ENCODE measurements around the gene HOOK1.

The HOOK1 gene

GRCh38 chr1:59814901-59815825 lies at the start of gene HOOK1:
HOOK1 (plus strand) TSS chr1:59814949; CDS start chr1:59815118, 169 bp downstream.
- TF ChIP-seq, protein P1, sequence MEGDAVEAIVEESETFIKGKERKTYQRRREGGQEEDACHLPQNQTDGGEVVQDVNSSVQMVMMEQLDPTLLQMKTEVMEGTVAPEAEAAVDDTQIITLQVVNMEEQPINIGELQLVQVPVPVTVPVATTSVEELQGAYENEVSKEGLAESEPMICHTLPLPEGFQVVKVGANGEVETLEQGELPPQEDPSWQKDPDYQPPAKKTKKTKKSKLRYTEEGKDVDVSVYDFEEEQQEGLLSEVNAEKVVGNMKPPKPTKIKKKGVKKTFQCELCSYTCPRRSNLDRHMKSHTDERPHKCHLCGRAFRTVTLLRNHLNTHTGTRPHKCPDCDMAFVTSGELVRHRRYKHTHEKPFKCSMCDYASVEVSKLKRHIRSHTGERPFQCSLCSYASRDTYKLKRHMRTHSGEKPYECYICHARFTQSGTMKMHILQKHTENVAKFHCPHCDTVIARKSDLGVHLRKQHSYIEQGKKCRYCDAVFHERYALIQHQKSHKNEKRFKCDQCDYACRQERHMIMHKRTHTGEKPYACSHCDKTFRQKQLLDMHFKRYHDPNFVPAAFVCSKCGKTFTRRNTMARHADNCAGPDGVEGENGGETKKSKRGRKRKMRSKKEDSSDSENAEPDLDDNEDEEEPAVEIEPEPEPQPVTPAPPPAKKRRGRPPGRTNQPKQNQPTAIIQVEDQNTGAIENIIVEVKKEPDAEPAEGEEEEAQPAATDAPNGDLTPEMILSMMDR (IDR thresholded peaks at IDR 0.05; ENCODE audit: borderline replicate concordance, control extremely low read depth, extremely low read depth, insufficient read depth, missing control alignments) = no peak
- DNase-seq (ENCODE audit: low spot score) = no peak
- in situ Hi-C loops (cut with MboI; ENCODE audit: low sequenced_read_pairs, unreplicated experiment) = no loop called here

GRCh38 chr1:59765011-59765730 lies 49.6 kb upstream of the HOOK1 start:
- TF ChIP-seq, protein P1 (IDR thresholded peaks at IDR 0.05; ENCODE audit: borderline replicate concordance, control extremely low read depth, extremely low read depth, insufficient read depth, missing control alignments) = no peak
- in situ Hi-C loops (cut with MboI; ENCODE audit: low sequenced_read_pairs, unreplicated experiment) = loop anchor here (25.0 kb wide), 1 partner anchor 1253 kb away; no protein-coding TSS in a partner anchor
- DNase-seq (ENCODE audit: low spot score) = no peak

GRCh38 chr1:59766227-59766855 lies 48.4 kb upstream of the HOOK1 start:
- TF ChIP-seq, protein P1 (IDR thresholded peaks at IDR 0.05; ENCODE audit: borderline replicate concordance, control extremely low read depth, extremely low read depth, insufficient read depth, missing control alignments) = no peak
- in situ Hi-C loops (cut with MboI; ENCODE audit: low sequenced_read_pairs, unreplicated experiment) = loop anchor here (25.0 kb wide), 1 partner anchor 1254 kb away; no protein-coding TSS in a partner anchor
- DNase-seq (ENCODE audit: low spot score) = no peak

DNA sequence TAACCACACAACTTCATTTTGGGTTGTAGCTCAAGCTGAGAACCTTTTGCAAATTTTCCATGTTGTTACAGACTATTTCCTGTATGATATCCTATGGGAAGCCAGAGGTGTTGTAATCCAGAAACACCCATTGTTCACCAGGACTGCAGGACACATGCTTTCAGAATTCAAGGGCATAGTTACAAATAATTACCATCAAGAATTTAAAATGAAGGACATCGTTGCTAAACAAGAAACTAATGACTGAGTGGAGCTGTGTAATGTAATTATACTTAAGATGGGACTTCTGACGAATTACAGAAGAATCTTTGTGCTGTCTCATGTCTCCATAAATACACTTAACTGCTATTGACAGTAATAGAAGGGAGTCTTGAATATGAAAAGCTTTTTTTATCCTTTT lies 47.6 kb upstream of the HOOK1 start:
- no peak for DNase-seq (ENCODE audit: low spot score)
- TF ChIP-seq, protein P1 (IDR thresholded peaks at IDR 0.05; ENCODE audit: borderline replicate concordance, control extremely low read depth, extremely low read depth, insufficient read depth, missing control alignments) = no peak
- in situ Hi-C loops (cut with MboI; ENCODE audit: low sequenced_read_pairs, unreplicated experiment) = loop anchor here (25.0 kb wide), 1 partner anchor 1255 kb away; no protein-coding TSS in a partner anchor

DNA sequence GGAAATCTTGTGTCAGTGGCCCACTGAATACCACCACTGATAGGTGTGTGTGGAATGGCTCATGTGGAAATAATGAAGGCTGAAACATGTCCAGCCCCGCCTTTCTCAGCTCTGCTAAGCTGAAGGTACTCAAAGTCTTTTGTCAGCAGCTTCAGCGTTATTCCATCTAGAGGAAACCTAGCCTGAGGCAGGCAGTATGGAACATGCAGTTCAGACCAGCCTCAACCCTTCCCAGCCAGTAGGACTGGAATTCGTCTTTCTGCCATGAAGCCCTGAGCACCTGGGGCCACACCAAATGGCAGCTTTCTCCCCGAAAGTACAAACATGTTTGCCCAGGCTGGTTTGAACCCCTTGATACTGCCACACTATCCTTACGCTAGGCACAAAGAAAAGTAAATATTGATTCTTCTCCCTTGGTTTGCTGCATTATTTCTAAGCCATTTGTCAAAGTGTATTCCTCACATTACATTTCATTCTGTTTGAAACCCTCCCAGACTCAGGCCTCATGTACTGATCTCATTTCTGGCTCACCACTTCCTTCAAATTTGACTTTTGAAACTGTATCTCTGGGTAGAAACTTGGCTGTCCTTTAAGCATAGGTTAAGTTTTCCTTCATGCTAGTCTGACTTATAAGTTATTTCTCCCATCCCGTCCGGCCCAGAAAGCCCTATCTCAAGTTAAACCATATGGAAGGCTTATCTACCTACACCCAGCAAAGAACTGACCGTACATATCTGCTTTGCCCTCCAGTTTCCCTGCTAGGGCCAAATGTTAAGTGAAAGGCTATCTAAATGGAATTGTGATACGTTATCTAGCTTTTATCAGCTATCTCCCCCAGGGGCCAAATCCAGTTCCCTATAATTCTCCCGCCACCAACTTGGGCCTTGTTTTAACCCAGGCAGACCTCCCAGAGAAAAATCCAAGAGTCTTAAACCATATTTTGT lies 45.7 kb upstream of the HOOK1 start:
- DNase-seq (ENCODE audit: low spot score) = no peak
- TF ChIP-seq, protein P1 (IDR thresholded peaks at IDR 0.05; ENCODE audit: borderline replicate concordance, control extremely low read depth, extremely low read depth, insufficient read depth, missing control alignments) = no peak

More for the DNA sequence above, 45.7 kb upstream of the HOOK1 start:
- in situ Hi-C loops (cut with MboI; ENCODE audit: low sequenced_read_pairs, unreplicated experiment) = loop anchor here (25.0 kb wide), 1 partner anchor 1257 kb away; no protein-coding TSS in a partner anchor

Data from GM13976 (cell line).